AG04450 (cell line): ENCODE measurements around the gene TP53. TPM values are rescaled to one million over a fixed set of nuclear protein-coding genes. Genes with fewer than 3 reads are reported as not detected.

Source experiments
- CTCF ChIA-PET: fragments of 300-600, 350-600 bp; formaldehyde crosslinking; extraction: SDS; loops from one replicate; lab custom pipeline; 2022; ENCODE audit warnings: antibody characterized with exemption, inconsistent platforms; lab: Charles Lee
- POLR2A ChIA-PET: fragments of 350-600 bp; formaldehyde crosslinking; extraction: SDS; loops from one replicate; lab custom pipeline; 2021; ENCODE audit warnings: antibody characterized with exemption, inconsistent platforms; lab: Yijun Ruan, JAX
- DNase-seq: peaks from one replicate; pipeline ENCODE4 v3.0.0-alpha.2; 2011; ENCODE audit warnings: low read depth, low spot score
- H3K27ac ChIP-seq: one replicate; pipeline ENCODE4 v1.5.1; 2012; ENCODE audit warnings: low read depth, low read length, control low read depth
- H3K27me3 ChIP-seq: one replicate; pipeline ENCODE4 v1.6.0; 2012; ENCODE audit warnings: low read length; ENCODE audit not compliant: control insufficient read depth, insufficient read depth
- H3K4me3 ChIP-seq: 2 replicates; pipeline ENCODE4 v1.5.1; 2011; ENCODE audit warnings: mild to moderate bottlenecking, low read depth, low read length, control low read depth
- H3K9me3 ChIP-seq: 2 replicates; pipeline ENCODE4 v1.5.1; 2012; ENCODE audit warnings: low read length; ENCODE audit not compliant: control insufficient read depth, insufficient read depth
- CTCF ChIP-seq: IDR thresholded peaks from 2 replicates; pipeline ENCODE4 v1.5.1; 2011; ENCODE audit warnings: low read depth, low read length, control low read depth, inconsistent platforms
- polyA plus RNA-seq: library from polyadenylated mRNA; depleted of rRNA; stranded (reverse); fragments of >200 nt; gene quantifications from 2 replicates; pipeline ENCODE4 v1.2.3, GENCODE V29; 2011

The TP53 gene
- polyA plus RNA-seq, 1 experiment: 40.7 TPM

DNA sequence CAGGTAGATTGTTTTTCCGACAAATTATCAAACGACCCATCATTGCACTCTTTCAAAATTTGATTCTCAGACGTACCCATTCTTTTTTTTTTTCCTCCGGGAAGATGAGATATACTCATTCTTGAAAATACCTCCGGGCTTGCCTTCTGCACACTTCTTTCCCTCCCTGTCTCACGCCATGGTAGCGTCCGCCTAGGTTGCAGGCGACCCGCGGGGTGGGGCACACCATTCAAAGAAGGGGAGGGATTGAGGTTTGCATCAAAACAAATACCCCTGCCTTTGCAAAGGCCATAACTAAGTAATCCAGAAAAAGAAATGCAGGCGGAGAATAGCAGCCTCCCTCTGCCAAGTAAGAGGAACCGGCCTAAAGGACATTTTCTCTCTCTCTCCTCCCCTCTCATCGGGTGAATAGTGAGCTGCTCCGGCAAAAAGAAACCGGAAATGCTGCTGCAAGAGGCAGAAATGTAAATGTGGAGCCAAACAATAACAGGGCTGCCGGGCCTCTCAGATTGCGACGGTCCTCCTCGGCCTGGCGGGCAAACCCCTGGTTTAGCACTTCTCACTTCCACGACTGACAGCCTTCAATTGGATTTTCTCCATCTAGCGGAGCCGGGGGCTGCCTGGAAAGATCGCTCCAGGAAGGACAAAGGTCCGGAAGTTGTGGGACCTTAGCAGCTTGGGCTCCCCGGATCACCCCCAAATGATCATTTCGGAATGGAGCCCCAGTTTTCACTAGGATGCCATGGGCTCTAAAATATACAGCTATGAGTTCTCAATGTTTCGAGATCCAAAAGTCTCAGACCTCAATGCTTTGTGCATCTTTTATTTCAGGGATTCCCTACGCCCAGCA, 843 bp downstream of the TP53 start:
- DNase-seq: peak; percentile 55
- peak overlapping the region; percentile 97 for H3K4me3 ChIP-seq
- POLR2A ChIA-PET: interaction anchor here (0.6 to 4.9 kb wide), 18 partner anchors 19 to 283 kb away, joined by 3 to 40 read pairs (median 4); partner anchors contain the start of genes ATP1B2, CD68, FXR2 and MPDU1
- TF ChIP-seq CTCF: no peak
- H3K9me3 ChIP-seq: no peaks in the 10 kb centered on the region
- CTCF ChIA-PET: interaction anchor here (0.6 to 6.0 kb wide), 18 partner anchors 8 to 171 kb away, joined by 4 to 134 read pairs (median 12); partner anchors contain the start of genes ATP1B2, FXR2, SAT2 and SHBG
- H3K27me3 ChIP-seq: no peaks in the 10 kb centered on the region
- H3K27ac ChIP-seq: peak overlapping the region; percentile 99

GRCh38 chr17:7685533-7686221, 1.6 kb downstream of the TP53 start:
- Histone ChIP-seq H3K27ac (peak overlapping the region; percentile 99), H3K27me3 (no peaks in the 10 kb centered on the region), H3K4me3 (peak overlapping the region; percentile 97), H3K9me3 (no peaks in the 10 kb centered on the region)
- no peak for TF ChIP-seq CTCF
- DNase-seq: peak; percentile 76
- ChIA-PET CTCF (interaction anchor here (0.5 to 6.0 kb wide), 10 partner anchors 13 to 96 kb away, joined by 3 to 134 read pairs (median 5); partner anchors contain the start of gene SHBG), POLR2A (interaction anchor here (0.6 to 4.9 kb wide), 16 partner anchors 18 to 452 kb away, joined by 3 to 40 read pairs (median 4); partner anchors contain the start of genes ATP1B2, CD68, DVL2 and FXR2)

- Histone ChIP-seq H3K27me3 (no peaks in the 10 kb centered on the region), H3K9me3 (no peaks in the 10 kb centered on the region), H3K27ac (peak overlapping the region; percentile 99), H3K4me3 (peak overlapping the region; percentile 97)
- ChIA-PET POLR2A (interaction anchor here (1.0 to 4.9 kb wide), 2 partner anchors 26 to 57 kb away, joined by 3 to 40 read pairs; partner anchors contain the start of gene SAT2), CTCF (interaction anchor here (0.6 to 1.5 kb wide), 5 partner anchors 12 to 96 kb away, joined by 3 to 6 read pairs (median 3); no protein-coding TSS in a partner anchor)
- no peak for DNase-seq
- no peak for TF ChIP-seq CTCF
Observed at GRCh38 chr17:7684851-7685532, 2.3 kb downstream of the TP53 start.

DNA sequence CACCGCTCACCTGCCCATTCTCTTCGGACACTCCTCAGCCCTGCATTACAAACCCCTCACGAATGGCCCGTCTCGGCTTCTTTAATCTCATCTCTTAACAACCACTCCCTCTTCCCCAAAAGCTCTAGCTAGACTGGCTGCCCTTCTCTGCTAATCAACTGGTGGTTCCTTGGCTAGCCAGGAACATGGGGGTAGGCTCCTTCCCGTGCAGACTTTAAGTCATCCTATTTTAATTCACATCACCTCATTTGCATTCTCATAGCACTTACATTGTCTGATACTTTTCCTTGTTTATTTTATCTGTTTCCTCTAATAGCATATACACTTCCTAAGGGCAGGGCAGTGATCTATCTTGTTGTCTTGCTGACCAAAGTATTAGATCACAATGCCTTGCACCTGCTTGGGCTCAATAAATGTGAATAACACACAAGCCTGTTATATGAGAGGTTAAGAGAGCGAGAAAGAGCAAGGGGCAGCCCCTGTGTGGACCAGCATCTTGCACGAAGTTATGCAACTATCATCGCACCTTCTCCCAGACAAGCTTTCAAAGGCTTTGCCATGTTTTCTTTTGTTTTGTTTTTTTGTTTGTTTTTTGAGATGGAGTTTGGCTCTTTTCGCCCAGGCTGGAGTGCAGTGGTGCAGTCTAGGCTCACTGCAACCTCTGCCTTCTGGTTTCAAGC, 9.8 kb downstream of the TP53 start:
- Histone ChIP-seq H3K9me3 (peaks cover 19% of the 10 kb centered on the region), H3K27ac (no peak overlapping the region), H3K27me3 (no peaks in the 10 kb centered on the region), H3K4me3 (no peak overlapping the region)
- POLR2A ChIA-PET: interaction anchor here (0.6 kb wide), 1 partner anchor 75 kb away, joined by 3 read pairs; no protein-coding TSS in a partner anchor
- DNase-seq: no peak
- TF ChIP-seq CTCF: no peak
- CTCF ChIA-PET: interaction anchor here (1.0 to 3.0 kb wide), 2 partner anchors 10 to 62 kb away, joined by 4 to 12 read pairs; partner anchors contain the start of gene TP53
